GM19023 (cell line): ENCODE measurements around the gene IPP.
A peak's percentile ranks its signal among the peaks of the same experiment; 100 is the strongest.
"Not testable (repeated sequence)": the region's sequence is repeated elsewhere in the genome, so short reads cannot be mapped to it uniquely, and the experiment has no call there.

Source experiments
- ATAC-seq: cut with Tn5 transposase; IDR thresholded peaks from one replicate; pipeline ENCODE4 v1.9.1; 2021; ENCODE audit warnings: mild to moderate bottlenecking, moderate library complexity; ENCODE audit not compliant: unreplicated experiment

The IPP gene

GRCh38 chr1:45746922-45747321 lies 3.5 kb downstream of the IPP start:
- no peak for ATAC-seq

GRCh38 chr1:45739641-45740156 lies 10.8 kb downstream of the IPP start:
- not testable (repeated sequence) for ATAC-seq

GRCh38 chr1:45739137-45739536 lies 11.3 kb downstream of the IPP start:
- no peak for ATAC-seq

- ATAC-seq = no peak
Measured at GRCh38 chr1:45730780-45731319, 19.6 kb downstream of the IPP start.

- ATAC-seq = no peak
Measured at GRCh38 chr1:45730075-45730779, 20.2 kb downstream of the IPP start.

- ATAC-seq = not testable (repeated sequence)
Measured at GRCh38 chr1:45726007-45726406, 24.4 kb downstream of the IPP start.

GRCh38 chr1:45723248-45723930 lies 27.1 kb downstream of the IPP start:
- no peak for ATAC-seq

GRCh38 chr1:45722809-45723208 lies 27.6 kb downstream of the IPP start:
- no peak for ATAC-seq

- ATAC-seq = no peak
Measured at GRCh38 chr1:45721207-45721606, 29.2 kb downstream of the IPP start.

GRCh38 chr1:45718289-45718688 lies 32.2 kb downstream of the IPP start:
- ATAC-seq = no peak

- not testable (repeated sequence) for ATAC-seq
Measured at GRCh38 chr1:45717386-45717785, 33.1 kb downstream of the IPP start.

GRCh38 chr1:45716700-45717099 lies 33.8 kb downstream of the IPP start:
- no peak for ATAC-seq

GRCh38 chr1:45713711-45714110 lies 36.7 kb downstream of the IPP start:
- ATAC-seq = no peak

GRCh38 chr1:45704637-45705036 lies 45.8 kb downstream of the IPP start:
- no peak for ATAC-seq

GRCh38 chr1:45694823-45695222 lies 55.6 kb downstream of the IPP start:
- ATAC-seq = no peak

GRCh38 chr1:45693811-45694210 lies 56.6 kb downstream of the IPP start:
- ATAC-seq = not testable (repeated sequence)

GRCh38 chr1:45687754-45688740 lies 62.4 kb downstream of the IPP start, which contains the start of gene TMEM69:
TMEM69 (plus strand) TSS chr1:45688181; CDS start chr1:45691069, 2,888 bp downstream.
- ATAC-seq = no peak

GRCh38 chr1:45687014-45687753 lies 63.3 kb downstream of the IPP start:
- ATAC-seq = peak; percentile 82

- peak; percentile 69 for ATAC-seq
Measured at GRCh38 chr1:45686288-45687013, 64.0 kb downstream of the IPP start, which contains the start of gene GPBP1L1. GPBP1L1 (minus strand) TSS chr1:45686533; CDS start chr1:45659087, 27,446 bp downstream.
